HG03135 (cell line): ENCODE results near the gene SFMBT1.

Experiments used
- ATAC-seq: cut with Tn5 transposase; IDR thresholded peaks from one replicate; pipeline ENCODE4 v1.9.1; 2021; ENCODE audit warnings: mild to moderate bottlenecking, moderate library complexity; ENCODE audit not compliant: unreplicated experiment

The SFMBT1 gene

DNA sequence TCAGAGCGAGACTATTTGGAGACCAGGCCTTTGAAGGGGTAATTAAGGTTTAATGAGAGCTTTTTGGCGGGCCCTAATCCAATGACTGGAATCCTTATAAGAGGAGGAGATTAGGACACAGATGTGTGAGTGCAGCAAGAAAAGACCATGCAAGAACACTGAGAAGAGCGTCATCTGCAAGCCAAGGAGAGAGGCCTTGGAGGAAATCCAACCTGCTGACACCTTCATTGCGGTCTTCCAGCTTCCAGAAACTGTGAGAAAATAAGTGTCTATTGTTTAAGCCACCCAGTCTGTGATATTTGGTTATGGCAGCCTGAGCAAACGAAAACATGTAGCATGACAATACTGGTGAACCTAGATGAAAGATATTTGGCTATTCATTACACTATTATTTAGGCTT is 188.0 kb downstream of the SFMBT1 start:
- no peak for ATAC-seq

DNA sequence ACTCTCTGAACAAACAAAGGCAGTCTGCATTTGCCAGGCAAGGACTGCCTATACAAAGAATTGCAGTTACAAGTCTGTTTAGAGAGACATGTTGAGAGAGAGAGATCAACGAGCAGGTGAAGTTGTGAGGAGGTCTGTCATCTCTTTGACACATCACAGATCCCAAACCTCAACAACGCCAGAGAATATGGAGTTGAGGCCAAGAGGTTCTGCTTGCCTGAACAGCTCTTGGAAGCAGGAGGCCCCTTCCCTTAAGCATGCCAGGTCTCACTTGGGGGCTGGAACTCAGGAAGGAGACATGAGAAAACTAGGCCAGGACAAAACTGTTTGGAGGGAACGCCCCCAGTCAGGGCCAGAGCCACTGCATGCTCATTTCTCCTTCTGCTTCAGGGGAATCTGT is 188.7 kb downstream of the SFMBT1 start:
- no peak for ATAC-seq

DNA sequence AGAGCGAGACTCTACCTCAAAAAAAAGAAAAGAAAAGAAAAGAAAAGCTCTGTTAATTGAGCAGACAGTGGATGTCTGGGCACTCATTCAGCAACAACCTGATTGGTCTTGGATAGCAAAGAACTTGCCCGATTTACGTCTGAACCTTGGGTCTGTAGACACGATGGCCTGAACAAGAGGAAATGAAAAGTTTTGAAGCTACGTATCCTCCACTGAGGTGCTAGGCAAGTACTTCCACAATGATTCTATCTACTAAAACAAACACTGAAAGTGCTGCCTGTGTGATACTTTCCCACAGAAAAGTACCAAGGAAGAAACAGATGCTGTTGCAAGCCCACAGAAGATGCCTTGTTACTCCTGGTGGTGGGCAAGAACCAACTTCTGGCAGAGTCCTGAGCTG is 189.2 kb downstream of the SFMBT1 start:
- no peak for ATAC-seq

DNA sequence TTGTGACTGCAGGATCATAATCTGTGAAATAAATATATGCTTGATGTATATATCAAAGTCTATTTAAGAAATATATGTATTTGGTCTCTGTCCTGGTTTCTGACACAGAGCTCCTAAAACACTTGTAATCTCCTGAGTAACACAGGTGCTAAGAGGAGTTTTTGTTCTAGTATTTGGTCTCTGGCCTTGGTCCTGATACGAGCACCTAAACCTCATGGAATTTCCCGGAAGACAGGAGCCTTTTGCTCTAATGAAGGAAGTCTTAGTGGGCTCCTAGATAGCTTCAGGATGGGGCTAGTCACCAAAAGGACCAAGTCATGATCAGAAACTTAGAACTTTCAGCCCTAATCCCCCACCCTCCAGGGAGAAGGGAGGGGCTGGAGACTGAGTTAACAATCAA is 191.9 kb downstream of the SFMBT1 start:
- no peak for ATAC-seq
